DND-41 (cell line): Measurements from ENCODE around the gene SAT1.

Experiments
- ATAC-seq: fragments of 200-7000 bp; cut with Tn5 transposase; 3 replicates; pipeline ENCODE4 v1.9.1; 2021; ENCODE audit warnings: low read depth; ENCODE audit not compliant: insufficient read depth
- DNase-seq: peaks from one replicate; pipeline ENCODE4 v3.0.0-alpha.2; 2020
- H2AFZ ChIP-seq: 2 replicates; pipeline ENCODE4 v1.6.0; 2012; ENCODE audit warnings: low read depth, low read length
- H3K27ac ChIP-seq: 2 replicates; pipeline ENCODE4 v1.5.1; 2012; ENCODE audit warnings: low read length, inconsistent platforms
- H3K27me3 ChIP-seq: fragments of 200-600 bp; sonication (generic); 2 replicates; pipeline ENCODE4 v1.6.0; 2012; ENCODE audit warnings: low read length, mild to moderate bottlenecking, inconsistent platforms; ENCODE audit not compliant: insufficient read depth, poor library complexity
- H3K36me3 ChIP-seq: 2 replicates; pipeline ENCODE4 v1.5.1; 2012; ENCODE audit warnings: low read length, inconsistent platforms; ENCODE audit not compliant: insufficient read depth
- H3K4me1 ChIP-seq: 2 replicates; pipeline ENCODE4 v1.5.1; 2012; ENCODE audit warnings: mild to moderate bottlenecking, low read length; ENCODE audit not compliant: insufficient read depth
- H3K4me2 ChIP-seq: 2 replicates; pipeline ENCODE4 v1.6.0; 2012; ENCODE audit warnings: mild to moderate bottlenecking, moderate library complexity, low read length, inconsistent platforms; ENCODE audit not compliant: insufficient read depth
- H3K4me3 ChIP-seq, 2 experiments: fragments of 200-600 bp in 1 of 2; shearing (Covaris generic) in 1 of 2; 2 replicates each; pipeline ENCODE4 v1.5.1; 2012 to 2016; ENCODE audit warnings: inconsistent platforms in 2 of 2, low read length in 2 of 2, mild to moderate bottlenecking in 2 of 2, low read depth in 1 of 2, moderate library complexity in 1 of 2
- H3K79me2 ChIP-seq: 2 replicates; pipeline ENCODE4 v1.6.0; 2012; ENCODE audit warnings: low read length, inconsistent platforms; ENCODE audit not compliant: insufficient read depth
- H3K9ac ChIP-seq: 2 replicates; pipeline ENCODE4 v1.6.0; 2012; ENCODE audit warnings: low read depth, mild to moderate bottlenecking, inconsistent platforms, low read length, moderate library complexity
- H3K9me3 ChIP-seq: 2 replicates; pipeline ENCODE4 v1.5.1; 2012; ENCODE audit warnings: low read length, moderate library complexity, mild to moderate bottlenecking, inconsistent platforms; ENCODE audit not compliant: insufficient read depth, severe bottlenecking
- H4K20me1 ChIP-seq: 2 replicates; pipeline ENCODE4 v1.6.0; 2012; ENCODE audit warnings: low read length; ENCODE audit not compliant: insufficient read depth
- CTCF ChIP-seq: IDR thresholded peaks from 2 replicates; pipeline ENCODE4 v1.5.1; 2012; ENCODE audit warnings: borderline replicate concordance, low read length, moderate library complexity, mild to moderate bottlenecking; ENCODE audit not compliant: poor library complexity, severe bottlenecking; ENCODE audit errors: extremely low read depth
- EZH2 ChIP-seq: IDR thresholded peaks from 3 replicates; pipeline ENCODE4 v1.6.1; 2012; ENCODE audit warnings: borderline replicate concordance, low read depth, mild to moderate bottlenecking, moderate library complexity, low read length, inconsistent platforms; ENCODE audit not compliant: severe bottlenecking

The SAT1 gene

DNA sequence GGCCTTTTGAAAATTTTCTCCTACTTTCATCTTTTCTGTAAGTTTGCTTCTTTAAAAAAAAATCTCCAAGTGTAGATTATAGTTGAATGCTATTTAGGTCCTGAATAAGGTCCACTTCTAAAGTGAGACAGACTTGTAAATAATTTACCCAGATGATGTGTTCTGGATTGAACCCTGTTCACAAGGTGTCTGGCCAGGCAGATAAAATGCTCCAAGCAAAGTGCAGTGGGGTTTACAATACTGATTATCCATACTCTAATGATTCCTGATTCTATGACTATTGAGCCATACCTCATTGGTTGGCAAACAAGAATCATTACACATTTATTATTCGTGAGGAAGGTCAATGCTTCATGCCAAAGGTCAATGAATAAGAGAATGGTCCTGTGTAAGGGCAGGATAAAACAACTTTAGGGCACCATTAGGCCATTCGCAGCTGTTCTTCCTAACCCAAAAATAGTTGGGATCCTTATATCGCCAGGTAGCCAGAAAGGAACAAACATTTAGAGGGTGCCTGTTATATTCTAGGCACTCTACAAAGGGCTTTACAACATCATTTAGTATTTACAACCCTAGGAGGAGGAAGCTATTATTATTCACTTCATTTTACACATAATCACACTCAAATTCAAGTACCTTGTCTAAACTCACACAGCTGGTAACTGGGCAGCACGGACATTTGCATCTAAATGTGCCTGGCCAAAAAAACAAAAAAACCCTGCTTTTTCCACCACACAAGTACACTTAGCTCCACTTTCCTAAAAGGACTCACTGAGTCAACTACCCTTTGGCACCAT lies 18.6 kb upstream of the SAT1 start:
- Histone ChIP-seq H3K9ac (no peak overlapping the region), H3K4me1 (no peaks in the 10 kb centered on the region), H3K79me2 (no peaks in the 10 kb centered on the region), H4K20me1 (no peaks in the 10 kb centered on the region), H3K36me3 (no peaks in the 10 kb centered on the region), H3K9me3 (no peaks in the 10 kb centered on the region), H2AFZ (no peak overlapping the region), H3K27me3 (no peaks in the 10 kb centered on the region), H3K4me2 (no peak overlapping the region), H3K27ac (no peak overlapping the region), H3K4me3 (no peak overlapping the region)
- TF ChIP-seq EZH2 (no peak), CTCF (no peak)
- ATAC-seq (no peak), DNase-seq (no peak)

DNA sequence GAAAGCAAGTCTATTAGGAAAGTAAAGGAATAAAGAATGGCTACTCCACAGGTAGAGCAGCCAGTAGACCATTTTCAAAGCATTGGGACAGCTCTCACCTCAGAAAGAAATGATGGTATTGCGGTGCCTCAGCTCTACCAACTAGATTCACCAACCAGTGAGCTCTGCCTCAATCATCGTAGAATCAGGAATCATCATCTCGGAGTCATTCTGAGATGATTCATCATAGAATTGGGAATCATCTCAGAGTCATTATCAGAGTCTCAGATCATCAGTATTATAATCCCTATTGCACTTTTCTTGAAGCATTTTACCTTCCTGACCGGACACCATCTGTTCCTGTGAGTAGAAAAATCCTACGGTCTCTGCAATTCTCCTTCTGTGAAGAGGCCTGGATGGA lies 17.5 kb upstream of the SAT1 start:
- Histone ChIP-seq H3K36me3 (no peaks in the 10 kb centered on the region), H3K27ac (no peak overlapping the region), H3K9ac (no peak overlapping the region), H3K9me3 (no peaks in the 10 kb centered on the region), H3K4me1 (no peaks in the 10 kb centered on the region), H3K4me3 (no peak overlapping the region), H3K79me2 (no peaks in the 10 kb centered on the region), H3K27me3 (no peaks in the 10 kb centered on the region), H3K4me2 (no peak overlapping the region), H4K20me1 (no peaks in the 10 kb centered on the region), H2AFZ (no peak overlapping the region)
- ATAC-seq: no peak
- DNase-seq: no peak
- TF ChIP-seq CTCF (no peak), EZH2 (no peak)

GRCh38 chrX:23765868-23766267 lies 17.1 kb upstream of the SAT1 start:
- Histone ChIP-seq H3K9me3 (no peaks in the 10 kb centered on the region), H2AFZ (no peak overlapping the region), H3K27ac (no peak overlapping the region), H3K4me3 (no peak overlapping the region), H3K4me2 (no peak overlapping the region), H3K4me1 (no peaks in the 10 kb centered on the region), H3K79me2 (no peaks in the 10 kb centered on the region), H3K27me3 (no peaks in the 10 kb centered on the region), H4K20me1 (no peaks in the 10 kb centered on the region), H3K9ac (no peak overlapping the region), H3K36me3 (no peaks in the 10 kb centered on the region)
- no peak for TF ChIP-seq EZH2
- TF ChIP-seq CTCF: no peak
- ATAC-seq (no peak), DNase-seq (no peak)
